GM10248 (cell line): ENCODE measurements around the gene XPO5.

Experiments
- CTCF ChIA-PET: fragments of 300-600 bp; sonication (Branson Sonifier 250); formaldehyde crosslinking; extraction: SDS; loops from one replicate; lab custom pipeline; 2021; ENCODE audit warnings: antibody characterized with exemption; lab: Yijun Ruan, JAX
- POLR2A ChIA-PET: fragments of 350-650 bp; sonication (Branson Sonifier 250); formaldehyde crosslinking; extraction: SDS; loops from one replicate; lab custom pipeline; 2020; ENCODE audit warnings: antibody characterized with exemption; lab: Yijun Ruan, JAX
- DNase-seq: peaks from one replicate; pipeline ENCODE4 v3.0.0; 2012; ENCODE audit errors: extremely low spot score
- CTCF ChIP-seq: IDR thresholded peaks from 2 replicates; pipeline ENCODE4 v1.5.1; 2012; ENCODE audit warnings: mild to moderate bottlenecking, low read depth; ENCODE audit errors: extremely low read depth, missing control alignments, control extremely low read depth

Gene XPO5

GRCh38 chr6:43497689-43498088, 78.1 kb downstream of the XPO5 start:
- no peak for DNase-seq
- TF ChIP-seq CTCF, result no peak
- CTCF ChIA-PET, result interaction anchor here (0.9 to 11.7 kb wide), 4 partner anchors 8 to 48 kb away, joined by 3 to 125 read pairs (median 10); no protein-coding TSS in a partner anchor
- POLR2A ChIA-PET, result no interaction called here

GRCh38 chr6:43497129-43497396, 78.8 kb downstream of the XPO5 start:
- CTCF ChIA-PET, result interaction anchor here (1.0 to 11.7 kb wide), 9 partner anchors 10 to 184 kb away, joined by 4 to 125 read pairs (median 5); partner anchors contain the start of gene DLK2
- DNase-seq, result no peak
- no peak for TF ChIP-seq CTCF
- POLR2A ChIA-PET, result no interaction called here

- POLR2A ChIA-PET, result interaction anchor here (0.6 to 0.9 kb wide), 2 partner anchors 19 to 107 kb away, joined by 3 read pairs; no protein-coding TSS in a partner anchor
- DNase-seq, result no peak
- peak; percentile 63 for TF ChIP-seq CTCF
- CTCF ChIA-PET, result interaction anchor here (0.7 to 11.7 kb wide), 14 partner anchors 10 to 583 kb away, joined by 3 to 125 read pairs (median 4); partner anchors contain the start of genes DLK2 and DNPH1
Observed at GRCh38 chr6:43496370-43497128, 79.3 kb downstream of the XPO5 start.

GRCh38 chr6:43495409-43495941, 80.4 kb downstream of the XPO5 start:
- no peak for TF ChIP-seq CTCF
- ChIA-PET CTCF (interaction anchor here (0.8 to 11.7 kb wide), 11 partner anchors 11 to 232 kb away, joined by 3 to 125 read pairs (median 5); partner anchors contain the start of genes DLK2 and TJAP1), POLR2A (no interaction called here)
- no peak for DNase-seq

- ChIA-PET CTCF (interaction anchor here (0.8 to 11.7 kb wide), 7 partner anchors 10 to 61 kb away, joined by 4 to 125 read pairs (median 15); partner anchors contain the start of genes DLK2 and TJAP1), POLR2A (interaction anchor here (0.5 kb wide), 1 partner anchor 63 kb away, joined by 3 read pairs; no protein-coding TSS in a partner anchor)
- no peak for TF ChIP-seq CTCF
- DNase-seq, result no peak
Observed at GRCh38 chr6:43494766-43495165, 81.1 kb downstream of the XPO5 start.

- ChIA-PET CTCF (interaction anchor here (0.8 to 11.7 kb wide), 7 partner anchors 10 to 265 kb away, joined by 4 to 125 read pairs (median 15); partner anchors contain the start of genes DLK2, DNPH1 and TJAP1), POLR2A (interaction anchor here (0.5 kb wide), 1 partner anchor 63 kb away, joined by 3 read pairs; no protein-coding TSS in a partner anchor)
- no peak for DNase-seq
- TF ChIP-seq CTCF, result no peak
Observed at GRCh38 chr6:43494321-43494720, 81.5 kb downstream of the XPO5 start.
